GM19035 (cell line): ENCODE results near the gene PAK5.

Experiments
- ATAC-seq: cut with Tn5 transposase; IDR thresholded peaks from one replicate; pipeline ENCODE4 v1.9.1; 2021; ENCODE audit not compliant: unreplicated experiment

PAK5 gene

GRCh38 chr20:9581509-9581908 lies 257.4 kb downstream of the PAK5 start:
- no peak for ATAC-seq

GRCh38 chr20:9578594-9578993 lies 260.3 kb downstream of the PAK5 start:
- no peak for ATAC-seq

GRCh38 chr20:9577397-9577796 lies 261.5 kb downstream of the PAK5 start:
- no peak for ATAC-seq

GRCh38 chr20:9576695-9577094 lies 262.2 kb downstream of the PAK5 start:
- no peak for ATAC-seq

GRCh38 chr20:9575836-9576235 lies 263.0 kb downstream of the PAK5 start:
- no peak for ATAC-seq

GRCh38 chr20:9574776-9575175 lies 264.1 kb downstream of the PAK5 start:
- no peak for ATAC-seq

GRCh38 chr20:9574181-9574580 lies 264.7 kb downstream of the PAK5 start:
- ATAC-seq: no peak

GRCh38 chr20:9573335-9574151 lies 265.3 kb downstream of the PAK5 start:
- no peak for ATAC-seq

- no peak for ATAC-seq
These were observed 266.2 kb downstream of the PAK5 start for GRCh38 chr20:9572670-9573069.

GRCh38 chr20:9571783-9572182 lies 267.1 kb downstream of the PAK5 start:
- no peak for ATAC-seq

GRCh38 chr20:9570612-9571011 lies 268.3 kb downstream of the PAK5 start:
- ATAC-seq: no peak

- ATAC-seq: no peak
These were observed 271.9 kb downstream of the PAK5 start for GRCh38 chr20:9566977-9567376.

GRCh38 chr20:9565910-9566550 lies 272.8 kb downstream of the PAK5 start:
- ATAC-seq: no peak

GRCh38 chr20:9557411-9557810 lies 281.5 kb downstream of the PAK5 start:
- ATAC-seq: no peak

- no peak for ATAC-seq
These were observed 283.1 kb downstream of the PAK5 start for GRCh38 chr20:9555781-9556180.

- no peak for ATAC-seq
These were observed 286.9 kb downstream of the PAK5 start for GRCh38 chr20:9551808-9552550.

- ATAC-seq: no peak
These were observed 288.0 kb downstream of the PAK5 start for GRCh38 chr20:9550871-9551270.

- ATAC-seq: no peak
These were observed 288.6 kb downstream of the PAK5 start for GRCh38 chr20:9550283-9550682.

- no peak for ATAC-seq
These were observed 295.7 kb downstream of the PAK5 start for GRCh38 chr20:9543214-9543613.

GRCh38 chr20:9535449-9535848 lies 303.4 kb downstream of the PAK5 start:
- ATAC-seq: no peak

GRCh38 chr20:9534025-9534424 lies 304.9 kb downstream of the PAK5 start:
- ATAC-seq: no peak
